ENCODE results near the gene DKKL1.
"Not testable (repeated sequence)": the region's sequence is repeated elsewhere in the genome, so short reads cannot be mapped to it uniquely, and the experiment has no call there.

Gene DKKL1

DNA sequence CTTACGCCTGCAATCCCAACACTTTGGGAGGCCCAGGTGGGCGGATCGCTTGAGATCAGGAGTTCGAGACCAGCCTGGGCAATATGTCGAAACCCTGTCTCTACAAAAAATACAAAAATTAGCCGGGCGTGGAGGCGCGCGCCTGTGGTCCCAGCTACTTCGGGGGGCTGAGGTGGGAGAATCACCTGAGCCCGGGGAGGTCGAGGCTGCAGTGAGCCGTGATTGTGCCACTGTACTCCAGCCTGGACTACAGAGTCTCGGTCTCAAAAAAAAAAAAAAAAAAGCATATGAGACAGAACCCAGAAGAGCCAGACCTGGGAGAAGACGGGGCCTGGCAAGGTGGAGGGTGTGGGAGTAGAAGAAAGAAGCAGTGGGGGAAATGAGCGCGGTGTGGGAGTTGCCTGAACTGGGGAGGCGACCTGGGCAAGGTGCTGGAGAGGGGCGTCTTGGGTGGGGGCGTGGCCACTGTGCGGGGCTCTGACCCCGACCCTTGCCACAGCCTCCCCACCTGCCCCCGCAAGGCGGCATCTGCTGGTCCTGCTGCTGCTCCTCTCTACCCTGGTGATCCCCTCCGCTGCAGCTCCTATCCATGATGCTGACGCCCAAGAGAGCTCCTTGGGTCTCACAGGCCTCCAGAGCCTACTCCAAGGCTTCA lies 533 bp downstream of the DKKL1 start:
- H3K9me3 Mint-ChIP-seq, result no peaks in the 10 kb centered on the region
- H3K4me1 Mint-ChIP-seq (ENCODE audit: low read depth), result peaks cover 12% of the 10 kb centered on the region
- H3K36me3 Mint-ChIP-seq (ENCODE audit: low read depth), result no peaks in the 10 kb centered on the region
- peaks cover 22% of the 10 kb centered on the region for H3K27me3 Mint-ChIP-seq
- H3K27ac Mint-ChIP-seq, result no peak overlapping the region
- DNase-seq, result no peak
- H3K4me3 Mint-ChIP-seq, result no peak overlapping the region

DNA sequence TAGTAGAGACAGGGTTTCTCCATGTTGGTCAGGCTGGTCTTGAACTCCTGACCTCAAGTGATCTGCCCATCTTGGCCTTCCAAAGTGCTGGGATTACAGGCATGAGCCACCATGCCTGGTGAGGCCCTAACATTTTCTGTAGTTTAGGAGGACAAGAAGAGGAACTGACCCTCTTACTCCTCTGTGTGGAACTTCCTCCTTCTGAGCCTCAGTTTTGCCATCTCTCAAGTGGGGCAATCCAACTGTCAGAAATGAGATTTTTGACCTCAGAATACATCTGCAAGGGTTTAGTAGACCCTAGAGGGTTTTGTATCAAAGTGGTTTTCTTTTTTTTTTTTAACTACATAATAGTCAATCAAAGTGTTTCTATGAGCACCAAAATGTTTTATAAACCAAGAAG lies 2.4 kb downstream of the DKKL1 start:
- DNase-seq, result no peak
- no peak overlapping the region for H3K4me3 Mint-ChIP-seq
- peaks cover 11% of the 10 kb centered on the region for H3K4me1 Mint-ChIP-seq (ENCODE audit: low read depth)
- H3K36me3 Mint-ChIP-seq (ENCODE audit: low read depth), result no peaks in the 10 kb centered on the region
- peaks cover 3% of the 10 kb centered on the region for H3K9me3 Mint-ChIP-seq
- peaks cover 16% of the 10 kb centered on the region for H3K27me3 Mint-ChIP-seq
- H3K27ac Mint-ChIP-seq, result no peak overlapping the region

DNA sequence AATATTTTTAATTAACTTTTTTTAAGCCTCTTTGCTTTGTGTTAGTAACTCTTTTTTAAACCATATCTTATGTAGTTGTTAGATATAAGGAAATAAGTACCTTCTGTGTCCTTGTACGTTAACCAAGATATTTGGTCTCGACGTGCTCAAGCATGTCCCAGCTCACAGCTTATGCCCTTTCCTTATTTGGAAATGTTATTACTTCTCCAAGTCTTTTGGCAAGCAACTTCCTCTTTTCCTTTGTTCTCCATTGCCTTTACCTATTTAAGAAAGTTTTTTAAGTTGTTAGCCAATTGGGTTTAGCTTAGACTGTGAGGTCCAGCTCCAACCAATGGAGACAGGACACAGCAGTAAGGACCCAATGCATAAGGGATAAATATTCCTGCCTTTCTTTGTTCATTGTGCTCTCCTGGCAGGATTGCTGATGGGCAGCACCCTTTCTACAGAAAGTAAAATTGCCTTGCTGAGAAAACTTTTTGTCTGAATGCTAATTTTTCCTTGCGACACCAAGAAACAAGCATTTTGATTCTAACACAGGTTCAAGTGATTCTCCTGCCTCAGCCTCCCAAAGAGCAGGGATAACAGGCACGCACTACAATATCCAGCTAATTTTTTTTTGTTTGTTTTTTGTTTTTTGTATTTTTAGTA lies 5.2 kb downstream of the DKKL1 start:
- H3K36me3 Mint-ChIP-seq (ENCODE audit: low read depth), result no peaks in the 10 kb centered on the region
- DNase-seq, result no peak
- peaks cover 3% of the 10 kb centered on the region for H3K4me1 Mint-ChIP-seq (ENCODE audit: low read depth)
- H3K27me3 Mint-ChIP-seq, result peaks cover 16% of the 10 kb centered on the region
- H3K9me3 Mint-ChIP-seq, result peaks cover 3% of the 10 kb centered on the region
- H3K27ac Mint-ChIP-seq, result no peak overlapping the region
- no peak overlapping the region for H3K4me3 Mint-ChIP-seq

DNA sequence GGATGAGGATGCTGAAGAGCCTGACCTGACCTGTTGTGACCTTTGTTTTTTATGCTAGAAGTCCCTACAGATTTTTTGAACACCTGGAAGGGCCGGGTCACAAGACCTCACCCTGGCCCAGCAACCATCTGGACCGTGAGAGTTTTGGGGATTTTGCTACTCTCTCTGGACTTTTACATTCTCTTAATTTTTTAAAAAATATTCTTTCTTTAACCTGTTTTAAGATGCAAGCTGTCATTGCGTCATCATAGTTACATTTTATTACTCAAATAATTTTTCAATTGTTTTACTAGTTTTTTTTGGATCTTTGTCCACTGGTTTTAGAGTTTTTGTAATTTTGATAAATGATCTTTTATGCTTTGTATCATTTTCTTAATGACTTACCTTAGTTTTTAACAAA lies 7.5 kb downstream of the DKKL1 start:
- peaks cover 16% of the 10 kb centered on the region for H3K27me3 Mint-ChIP-seq
- H3K4me3 Mint-ChIP-seq, result no peak overlapping the region
- no peak overlapping the region for H3K27ac Mint-ChIP-seq
- H3K9me3 Mint-ChIP-seq, result peaks cover 3% of the 10 kb centered on the region
- no peak for DNase-seq
- H3K36me3 Mint-ChIP-seq (ENCODE audit: low read depth), result no peaks in the 10 kb centered on the region
- H3K4me1 Mint-ChIP-seq (ENCODE audit: low read depth), result no peaks in the 10 kb centered on the region

GRCh38 chr19:49373174-49373573 lies 9.5 kb downstream of the DKKL1 start:
- H3K27me3 Mint-ChIP-seq; H3K4me1 Mint-ChIP-seq (ENCODE audit: low read depth): not testable (repeated sequence)

DNA sequence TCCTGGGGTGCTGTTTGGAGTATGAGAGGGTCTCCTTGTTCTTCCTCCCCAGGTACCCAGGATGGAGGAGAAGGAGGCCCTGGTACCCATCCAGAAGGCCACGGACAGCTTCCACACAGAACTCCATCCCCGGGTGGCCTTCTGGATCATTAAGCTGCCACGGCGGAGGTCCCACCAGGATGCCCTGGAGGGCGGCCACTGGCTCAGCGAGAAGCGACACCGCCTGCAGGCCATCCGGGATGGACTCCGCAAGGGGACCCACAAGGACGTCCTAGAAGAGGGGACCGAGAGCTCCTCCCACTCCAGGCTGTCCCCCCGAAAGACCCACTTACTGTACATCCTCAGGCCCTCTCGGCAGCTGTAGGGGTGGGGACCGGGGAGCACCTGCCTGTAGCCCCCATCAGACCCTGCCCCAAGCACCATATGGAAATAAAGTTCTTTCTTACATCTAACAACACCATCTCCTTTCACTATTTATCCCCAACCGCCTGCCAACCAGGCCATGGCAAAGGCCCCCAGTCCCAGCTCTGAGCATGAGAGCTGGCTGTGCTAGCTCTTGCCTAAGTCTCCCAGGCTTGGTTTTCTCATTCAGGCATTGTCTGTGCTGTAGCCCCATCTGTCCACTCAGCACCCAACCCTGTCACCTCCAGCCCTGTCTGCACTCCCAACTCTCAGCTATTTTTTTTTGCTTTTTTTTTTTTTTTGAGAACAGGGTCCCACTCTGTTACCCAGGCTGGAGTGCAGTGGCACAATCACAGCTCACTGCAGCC lies 11.2 kb downstream of the DKKL1 start:
- no peaks in the 10 kb centered on the region for H3K9me3 Mint-ChIP-seq
- no peak overlapping the region for H3K27ac Mint-ChIP-seq
- no peak overlapping the region for H3K4me3 Mint-ChIP-seq

More at GRCh38 chr19:49373174-49373573, 9.5 kb downstream of the DKKL1 start:
- H3K9me3 Mint-ChIP-seq; H3K36me3 Mint-ChIP-seq (ENCODE audit: low read depth); H3K27ac Mint-ChIP-seq; H3K4me3 Mint-ChIP-seq; DNase-seq: not testable (repeated sequence)

GRCh38 chr19:49378512-49378911 lies 14.8 kb downstream of the DKKL1 start:
- H3K4me1 Mint-ChIP-seq (ENCODE audit: low read depth), result no peaks in the 10 kb centered on the region
- H3K9me3 Mint-ChIP-seq, result no peaks in the 10 kb centered on the region
- no peak overlapping the region for H3K27ac Mint-ChIP-seq
- no peaks in the 10 kb centered on the region for H3K36me3 Mint-ChIP-seq (ENCODE audit: low read depth)
- no peak overlapping the region for H3K4me3 Mint-ChIP-seq
- H3K27me3 Mint-ChIP-seq, result no peaks in the 10 kb centered on the region
- no peak for DNase-seq

More for the DNA sequence above, 11.2 kb downstream of the DKKL1 start:
- no peak for DNase-seq
- Mint-ChIP-seq H3K36me3 (ENCODE audit: low read depth) (no peaks in the 10 kb centered on the region), H3K27me3 (peaks cover 2% of the 10 kb centered on the region), H3K4me1 (ENCODE audit: low read depth) (no peaks in the 10 kb centered on the region)

DNA sequence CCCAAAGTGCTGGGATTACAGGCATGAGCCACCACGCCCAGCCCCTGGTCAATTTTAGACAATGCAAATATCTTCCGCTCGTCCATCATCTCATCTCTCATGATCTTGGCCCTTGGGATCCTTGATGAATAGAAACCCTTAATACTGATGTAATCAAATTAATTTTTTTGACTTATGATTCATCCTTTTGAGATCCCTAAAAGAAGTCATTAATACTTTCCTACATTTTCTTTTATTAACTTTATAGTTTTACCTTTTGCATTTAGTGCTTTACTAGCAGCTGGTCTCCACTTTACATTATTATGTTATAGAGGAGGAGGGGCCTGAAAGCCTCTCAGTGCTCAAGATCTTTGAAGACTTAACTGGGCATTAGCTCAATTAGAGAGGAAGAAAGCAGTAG lies 16.7 kb downstream of the DKKL1 start:
- Mint-ChIP-seq H3K36me3 (ENCODE audit: low read depth) (no peaks in the 10 kb centered on the region), H3K27ac (no peak overlapping the region), H3K4me3 (no peak overlapping the region), H3K27me3 (no peaks in the 10 kb centered on the region), H3K9me3 (no peaks in the 10 kb centered on the region), H3K4me1 (ENCODE audit: low read depth) (no peaks in the 10 kb centered on the region)
- DNase-seq, result no peak

GRCh38 chr19:49382639-49383038 lies 19.0 kb downstream of the DKKL1 start:
- H3K27me3 Mint-ChIP-seq, result no peaks in the 10 kb centered on the region
- DNase-seq, result no peak
- no peak overlapping the region for H3K27ac Mint-ChIP-seq
- no peaks in the 10 kb centered on the region for H3K9me3 Mint-ChIP-seq
- peaks cover 3% of the 10 kb centered on the region for H3K4me1 Mint-ChIP-seq (ENCODE audit: low read depth)
- no peaks in the 10 kb centered on the region for H3K36me3 Mint-ChIP-seq (ENCODE audit: low read depth)
- no peak overlapping the region for H3K4me3 Mint-ChIP-seq

GRCh38 chr19:49383599-49383998 lies 19.9 kb downstream of the DKKL1 start:
- H3K9me3 Mint-ChIP-seq, result no peaks in the 10 kb centered on the region
- no peak overlapping the region for H3K4me3 Mint-ChIP-seq
- H3K27me3 Mint-ChIP-seq, result no peaks in the 10 kb centered on the region
- no peaks in the 10 kb centered on the region for H3K36me3 Mint-ChIP-seq (ENCODE audit: low read depth)
- peaks cover 8% of the 10 kb centered on the region for H3K4me1 Mint-ChIP-seq (ENCODE audit: low read depth)
- H3K27ac Mint-ChIP-seq, result no peak overlapping the region
- no peak for DNase-seq

DNA sequence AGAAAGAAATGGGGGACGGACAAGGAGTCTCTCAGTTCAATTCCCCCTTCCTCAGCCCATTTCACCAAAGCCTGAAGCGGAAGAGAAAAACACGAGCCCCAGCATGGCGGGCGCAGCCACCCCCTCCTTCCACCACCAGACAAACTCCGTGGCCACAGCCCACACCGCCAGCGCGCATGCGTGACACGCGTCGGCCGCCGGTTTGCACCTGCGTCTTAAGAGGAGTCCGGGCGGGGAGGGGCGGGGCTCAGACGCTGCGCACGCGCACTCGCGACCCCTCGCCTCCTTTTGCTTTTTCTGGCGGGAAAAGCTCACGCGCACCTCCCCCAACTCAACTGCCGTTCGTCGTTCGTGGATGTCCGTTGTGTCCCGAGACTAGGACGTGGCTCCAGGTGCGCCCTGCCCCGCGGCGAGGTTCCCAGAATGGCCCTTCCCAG lies 24.3 kb downstream of the DKKL1 start, which contains the start of gene KASH5:
Gene KASH5, plus strand, starts transcription at position 314 of the 437 bp plus-strand sequence. CDS start 2,635 bp downstream, outside the sequence.
- Mint-ChIP-seq H3K4me3 (peak within 1 kb of the TSS; percentile 35), H3K27ac (peak within 1 kb of the TSS; percentile 83)

GRCh38 chr19:49389406-49389805 lies 25.7 kb downstream of the DKKL1 start:
- peaks cover 16% of the 10 kb centered on the region for H3K4me1 Mint-ChIP-seq (ENCODE audit: low read depth)
- no peaks in the 10 kb centered on the region for H3K27me3 Mint-ChIP-seq
- no peak overlapping the region for H3K4me3 Mint-ChIP-seq
- no peaks in the 10 kb centered on the region for H3K36me3 Mint-ChIP-seq (ENCODE audit: low read depth)
- H3K9me3 Mint-ChIP-seq, result no peaks in the 10 kb centered on the region
- DNase-seq, result no peak
- no peak overlapping the region for H3K27ac Mint-ChIP-seq

More for the DNA sequence above, 24.3 kb downstream of the DKKL1 start, which contains the start of gene KASH5:
- Mint-ChIP-seq H3K9me3 (no peaks in the 10 kb centered on the region), H3K4me1 (ENCODE audit: low read depth) (peaks cover 16% of the 10 kb centered on the region), H3K36me3 (ENCODE audit: low read depth) (no peaks in the 10 kb centered on the region), H3K27me3 (no peaks in the 10 kb centered on the region)
- peak; percentile 84 for DNase-seq

DNA sequence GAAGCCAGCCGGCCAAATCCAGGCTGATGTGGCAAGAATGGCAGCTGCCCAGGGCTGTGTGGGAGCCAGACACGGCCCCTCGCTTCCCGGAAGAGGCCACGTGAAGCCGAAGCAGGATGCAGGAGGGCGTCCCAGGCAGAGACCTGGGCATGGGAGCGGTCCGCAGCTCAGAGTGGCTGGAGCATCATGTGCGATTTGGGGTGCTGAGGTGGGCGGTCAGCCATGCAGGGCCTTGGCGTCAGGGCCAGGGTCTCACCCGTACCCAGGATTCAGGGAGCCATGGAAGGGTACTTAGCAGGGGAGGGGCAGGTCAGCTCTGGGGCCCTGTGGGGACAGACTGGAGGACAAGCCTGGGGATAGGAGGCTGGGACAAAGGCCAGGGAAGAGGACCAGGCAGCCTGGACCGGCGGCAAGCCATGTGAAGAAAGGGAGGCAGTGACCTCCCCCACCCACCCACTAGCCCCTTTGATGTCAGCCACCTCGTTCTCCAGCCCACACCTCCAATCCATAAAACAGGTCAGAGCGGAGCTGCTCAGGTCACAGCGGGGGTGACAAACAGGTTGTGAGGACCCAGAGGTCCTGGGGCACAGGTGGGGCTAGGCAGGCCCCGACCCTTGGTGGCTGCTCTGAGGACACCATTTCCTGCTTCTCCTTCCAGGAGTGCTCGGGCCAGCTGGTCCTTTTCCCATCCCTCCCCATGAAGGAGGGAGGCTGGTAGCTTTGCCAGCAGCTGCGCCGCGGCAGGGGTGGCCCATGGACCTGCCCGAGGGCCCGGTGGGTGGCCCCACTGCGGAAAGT lies 26.7 kb downstream of the DKKL1 start:
- Mint-ChIP-seq H3K27me3 (no peaks in the 10 kb centered on the region), H3K9me3 (no peaks in the 10 kb centered on the region), H3K36me3 (ENCODE audit: low read depth) (no peaks in the 10 kb centered on the region), H3K4me3 (no peak overlapping the region), H3K27ac (no peak overlapping the region), H3K4me1 (ENCODE audit: low read depth) (peaks cover 16% of the 10 kb centered on the region)
- no peak for DNase-seq

GRCh38 chr19:49390929-49391359 lies 27.3 kb downstream of the DKKL1 start:
- Mint-ChIP-seq H3K4me3 (no peak overlapping the region), H3K36me3 (ENCODE audit: low read depth) (no peaks in the 10 kb centered on the region), H3K9me3 (no peaks in the 10 kb centered on the region), H3K4me1 (ENCODE audit: low read depth) (peaks cover 16% of the 10 kb centered on the region), H3K27me3 (no peaks in the 10 kb centered on the region), H3K27ac (no peak overlapping the region)
- DNase-seq, result no peak

Data from activated T-cell treated with anti-CD3 and anti-CD28 coated beads, Interleukin-2, amount 50 U/mL, for 24 hours (primary cell).